HEK293 (cell line): ENCODE measurements around the gene QARS1.

Experiments
- HOXD13 ChIP-seq: sonication (generic); formaldehyde crosslinking; IDR thresholded peaks from 2 replicates; pipeline ENCODE4 v1.8.0; 2022; ENCODE audit warnings: missing genetic modification reagents, borderline replicate concordance
- KLF1 ChIP-seq: fragments of 450-650 bp; formaldehyde crosslinking; IDR thresholded peaks from 2 replicates; pipeline ENCODE4 v1.5.1; 2016; ENCODE audit warnings: missing biosample characterization, missing genetic modification characterization
- KLF8 ChIP-seq: fragments of 450-650 bp; formaldehyde crosslinking; IDR thresholded peaks from 2 replicates; pipeline ENCODE4 v1.5.1; 2016; ENCODE audit warnings: missing biosample characterization, missing genetic modification characterization
- PBX3 ChIP-seq: sonication (generic); formaldehyde crosslinking; IDR thresholded peaks from 2 replicates; pipeline ENCODE4 v1.8.1; 2022; ENCODE audit warnings: mild to moderate bottlenecking, moderate library complexity, missing genetic modification reagents
- PRDM10 ChIP-seq: fragments of 450-650 bp; formaldehyde crosslinking; IDR thresholded peaks from 2 replicates; pipeline ENCODE4 v1.5.1; 2016; ENCODE audit warnings: missing biosample characterization, missing genetic modification characterization
- REPIN1 ChIP-seq: fragments of 450-650 bp; formaldehyde crosslinking; IDR thresholded peaks from 2 replicates; pipeline ENCODE4 v1.5.1; 2017; ENCODE audit warnings: missing biosample characterization, missing genetic modification characterization, low read depth
- YY1 ChIP-seq: fragments of 450-650 bp; formaldehyde crosslinking; IDR thresholded peaks from 2 replicates; pipeline ENCODE4 v1.5.1; 2018; ENCODE audit warnings: missing biosample characterization, missing genetic modification characterization
- ZBTB1 ChIP-seq: fragments of 450-650 bp; formaldehyde crosslinking; IDR thresholded peaks from 2 replicates; pipeline ENCODE4 v1.5.1; 2016; ENCODE audit warnings: missing biosample characterization, missing genetic modification characterization
- ZBTB48 ChIP-seq: fragments of 450-650 bp; formaldehyde crosslinking; IDR thresholded peaks from 2 replicates; pipeline ENCODE4 v1.5.1; 2016; ENCODE audit warnings: missing biosample characterization, missing genetic modification characterization
- ZFP69B ChIP-seq: fragments of 450-650 bp; formaldehyde crosslinking; IDR thresholded peaks from 2 replicates; pipeline ENCODE4 v1.5.1; 2016; ENCODE audit warnings: missing biosample characterization, missing genetic modification characterization
- ZNF138 ChIP-seq: fragments of 450-650 bp; formaldehyde crosslinking; IDR thresholded peaks from 2 replicates; pipeline ENCODE4 v1.5.1; 2016; ENCODE audit warnings: missing biosample characterization, missing genetic modification characterization, borderline replicate concordance
- ZNF140 ChIP-seq: fragments of 450-650 bp; formaldehyde crosslinking; IDR thresholded peaks from 2 replicates; pipeline ENCODE4 v1.5.1; 2016; ENCODE audit warnings: missing biosample characterization, missing genetic modification characterization
- ZNF223 ChIP-seq: fragments of 450-650 bp; formaldehyde crosslinking; IDR thresholded peaks from 2 replicates; pipeline ENCODE4 v1.5.1; 2016; ENCODE audit warnings: missing biosample characterization, missing genetic modification characterization
- ZNF292 ChIP-seq: fragments of 450-650 bp; formaldehyde crosslinking; IDR thresholded peaks from 2 replicates; pipeline ENCODE4 v1.5.1; 2016; ENCODE audit warnings: low read depth, missing biosample characterization, missing genetic modification characterization, borderline replicate concordance
- ZNF513 ChIP-seq: fragments of 450-650 bp; IDR thresholded peaks from 2 replicates; pipeline ENCODE4 v1.5.1; 2018; ENCODE audit warnings: missing biosample characterization, missing genetic modification characterization
- ZNF560 ChIP-seq: fragments of 450-650 bp; formaldehyde crosslinking; IDR thresholded peaks from 2 replicates; pipeline ENCODE4 v1.5.1; 2017; ENCODE audit warnings: missing biosample characterization, missing genetic modification characterization, borderline replicate concordance
- ZNF571 ChIP-seq: fragments of 450-650 bp; formaldehyde crosslinking; IDR thresholded peaks from 2 replicates; pipeline ENCODE4 v1.5.0; 2017; ENCODE audit warnings: missing biosample characterization, missing genetic modification characterization
- ZNF624 ChIP-seq: fragments of 450-650 bp; formaldehyde crosslinking; IDR thresholded peaks from 2 replicates; pipeline ENCODE4 v1.5.1; 2017; ENCODE audit warnings: missing biosample characterization, missing genetic modification characterization
- ZNF658 ChIP-seq: fragments of 450-650 bp; formaldehyde crosslinking; IDR thresholded peaks from 2 replicates; pipeline ENCODE4; 2016; ENCODE audit warnings: missing biosample characterization, missing genetic modification characterization
- ZNF837 ChIP-seq: fragments of 450-650 bp; formaldehyde crosslinking; IDR thresholded peaks from 2 replicates; pipeline ENCODE4 v1.5.1; 2016; ENCODE audit warnings: missing biosample characterization, missing genetic modification characterization
- ZSCAN30 ChIP-seq: fragments of 450-650 bp; IDR thresholded peaks from 2 replicates; pipeline ENCODE4 v1.5.1; 2018; ENCODE audit warnings: missing biosample characterization, mild to moderate bottlenecking, missing genetic modification characterization, moderate library complexity
- TF ChIP-seq, protein P1 (sequence below): fragments of 450-650 bp; formaldehyde crosslinking; IDR thresholded peaks from 2 replicates; pipeline ENCODE4 v1.5.1; 2016; ENCODE audit warnings: missing biosample characterization, missing genetic modification characterization, borderline replicate concordance
- TF ChIP-seq, protein P2 (sequence below): fragments of 450-650 bp; formaldehyde crosslinking; IDR thresholded peaks from 2 replicates; pipeline ENCODE4 v1.5.1; 2017; ENCODE audit warnings: missing biosample characterization, missing genetic modification characterization
- TF ChIP-seq, protein P3 (sequence below): fragments of 450-650 bp; formaldehyde crosslinking; IDR thresholded peaks from 2 replicates; pipeline ENCODE4 v1.5.1; 2016; ENCODE audit warnings: missing biosample characterization, missing genetic modification characterization, borderline replicate concordance

Gene QARS1

GRCh38 chr3:49093853-49094767 is 10.4 kb downstream of the QARS1 start, which contains the start of gene QRICH1 (continued):
- no peak for TF ChIP-seq ZNF138
- TF ChIP-seq KLF8, result peak; percentile 82
- peak; percentile 83 for TF ChIP-seq PRDM10 (tag by site-specific recombination)
- TF ChIP-seq, protein P1, sequence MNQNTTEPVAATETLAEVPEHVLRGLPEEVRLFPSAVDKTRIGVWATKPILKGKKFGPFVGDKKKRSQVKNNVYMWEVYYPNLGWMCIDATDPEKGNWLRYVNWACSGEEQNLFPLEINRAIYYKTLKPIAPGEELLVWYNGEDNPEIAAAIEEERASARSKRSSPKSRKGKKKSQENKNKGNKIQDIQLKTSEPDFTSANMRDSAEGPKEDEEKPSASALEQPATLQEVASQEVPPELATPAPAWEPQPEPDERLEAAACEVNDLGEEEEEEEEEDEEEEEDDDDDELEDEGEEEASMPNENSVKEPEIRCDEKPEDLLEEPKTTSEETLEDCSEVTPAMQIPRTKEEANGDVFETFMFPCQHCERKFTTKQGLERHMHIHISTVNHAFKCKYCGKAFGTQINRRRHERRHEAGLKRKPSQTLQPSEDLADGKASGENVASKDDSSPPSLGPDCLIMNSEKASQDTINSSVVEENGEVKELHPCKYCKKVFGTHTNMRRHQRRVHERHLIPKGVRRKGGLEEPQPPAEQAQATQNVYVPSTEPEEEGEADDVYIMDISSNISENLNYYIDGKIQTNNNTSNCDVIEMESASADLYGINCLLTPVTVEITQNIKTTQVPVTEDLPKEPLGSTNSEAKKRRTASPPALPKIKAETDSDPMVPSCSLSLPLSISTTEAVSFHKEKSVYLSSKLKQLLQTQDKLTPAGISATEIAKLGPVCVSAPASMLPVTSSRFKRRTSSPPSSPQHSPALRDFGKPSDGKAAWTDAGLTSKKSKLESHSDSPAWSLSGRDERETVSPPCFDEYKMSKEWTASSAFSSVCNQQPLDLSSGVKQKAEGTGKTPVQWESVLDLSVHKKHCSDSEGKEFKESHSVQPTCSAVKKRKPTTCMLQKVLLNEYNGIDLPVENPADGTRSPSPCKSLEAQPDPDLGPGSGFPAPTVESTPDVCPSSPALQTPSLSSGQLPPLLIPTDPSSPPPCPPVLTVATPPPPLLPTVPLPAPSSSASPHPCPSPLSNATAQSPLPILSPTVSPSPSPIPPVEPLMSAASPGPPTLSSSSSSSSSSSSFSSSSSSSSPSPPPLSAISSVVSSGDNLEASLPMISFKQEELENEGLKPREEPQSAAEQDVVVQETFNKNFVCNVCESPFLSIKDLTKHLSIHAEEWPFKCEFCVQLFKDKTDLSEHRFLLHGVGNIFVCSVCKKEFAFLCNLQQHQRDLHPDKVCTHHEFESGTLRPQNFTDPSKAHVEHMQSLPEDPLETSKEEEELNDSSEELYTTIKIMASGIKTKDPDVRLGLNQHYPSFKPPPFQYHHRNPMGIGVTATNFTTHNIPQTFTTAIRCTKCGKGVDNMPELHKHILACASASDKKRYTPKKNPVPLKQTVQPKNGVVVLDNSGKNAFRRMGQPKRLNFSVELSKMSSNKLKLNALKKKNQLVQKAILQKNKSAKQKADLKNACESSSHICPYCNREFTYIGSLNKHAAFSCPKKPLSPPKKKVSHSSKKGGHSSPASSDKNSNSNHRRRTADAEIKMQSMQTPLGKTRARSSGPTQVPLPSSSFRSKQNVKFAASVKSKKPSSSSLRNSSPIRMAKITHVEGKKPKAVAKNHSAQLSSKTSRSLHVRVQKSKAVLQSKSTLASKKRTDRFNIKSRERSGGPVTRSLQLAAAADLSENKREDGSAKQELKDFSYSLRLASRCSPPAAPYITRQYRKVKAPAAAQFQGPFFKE (tag by site-specific recombination), result no peak
- TF ChIP-seq ZNF140, result no peak
- TF ChIP-seq YY1 (tag by site-specific recombination), result peak; percentile 82
- TF ChIP-seq ZNF571 (tag by site-specific recombination), result no peak
- no peak for TF ChIP-seq ZNF292 (tag by site-specific recombination)
- no peak for TF ChIP-seq ZNF837 (tag by site-specific recombination)
- TF ChIP-seq ZNF560 (tag by site-specific recombination), result no peak
- no peak for TF ChIP-seq ZNF624
- TF ChIP-seq ZSCAN30 (tag by site-specific recombination), result peak; percentile 45; the same call in 1 of the 2 replicates
- TF ChIP-seq HOXD13 (CRISPR knock-in tag), result no peak
- TF ChIP-seq, protein P2, sequence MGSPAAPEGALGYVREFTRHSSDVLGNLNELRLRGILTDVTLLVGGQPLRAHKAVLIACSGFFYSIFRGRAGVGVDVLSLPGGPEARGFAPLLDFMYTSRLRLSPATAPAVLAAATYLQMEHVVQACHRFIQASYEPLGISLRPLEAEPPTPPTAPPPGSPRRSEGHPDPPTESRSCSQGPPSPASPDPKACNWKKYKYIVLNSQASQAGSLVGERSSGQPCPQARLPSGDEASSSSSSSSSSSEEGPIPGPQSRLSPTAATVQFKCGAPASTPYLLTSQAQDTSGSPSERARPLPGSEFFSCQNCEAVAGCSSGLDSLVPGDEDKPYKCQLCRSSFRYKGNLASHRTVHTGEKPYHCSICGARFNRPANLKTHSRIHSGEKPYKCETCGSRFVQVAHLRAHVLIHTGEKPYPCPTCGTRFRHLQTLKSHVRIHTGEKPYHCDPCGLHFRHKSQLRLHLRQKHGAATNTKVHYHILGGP (tag by site-specific recombination), result no peak
- TF ChIP-seq ZNF513, result no peak
- TF ChIP-seq REPIN1 (tag by site-specific recombination), result no peak
- TF ChIP-seq, protein P3, sequence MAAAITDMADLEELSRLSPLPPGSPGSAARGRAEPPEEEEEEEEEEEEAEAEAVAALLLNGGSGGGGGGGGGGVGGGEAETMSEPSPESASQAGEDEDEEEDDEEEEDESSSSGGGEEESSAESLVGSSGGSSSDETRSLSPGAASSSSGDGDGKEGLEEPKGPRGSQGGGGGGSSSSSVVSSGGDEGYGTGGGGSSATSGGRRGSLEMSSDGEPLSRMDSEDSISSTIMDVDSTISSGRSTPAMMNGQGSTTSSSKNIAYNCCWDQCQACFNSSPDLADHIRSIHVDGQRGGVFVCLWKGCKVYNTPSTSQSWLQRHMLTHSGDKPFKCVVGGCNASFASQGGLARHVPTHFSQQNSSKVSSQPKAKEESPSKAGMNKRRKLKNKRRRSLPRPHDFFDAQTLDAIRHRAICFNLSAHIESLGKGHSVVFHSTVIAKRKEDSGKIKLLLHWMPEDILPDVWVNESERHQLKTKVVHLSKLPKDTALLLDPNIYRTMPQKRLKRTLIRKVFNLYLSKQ (tag by site-specific recombination), result no peak
- TF ChIP-seq KLF1 (tag by site-specific recombination), result no peak
- TF ChIP-seq ZBTB1 (tag by site-specific recombination), result no peak
- no peak for TF ChIP-seq ZNF658 (tag by site-specific recombination)
- TF ChIP-seq PBX3 (CRISPR knock-in tag), result 0 out of 2 replicates have a peak, but pooled peaks have one; percentile 33
- no peak for TF ChIP-seq ZNF223
- no peak for TF ChIP-seq ZBTB48
- TF ChIP-seq ZFP69B, result peak; percentile 99
